ENCODE measurements around the gene LIM2. TPM values are rescaled to one million over a fixed set of nuclear protein-coding genes. Genes with fewer than 3 reads are reported as not detected.

Gene LIM2
- total RNA-seq, 3 donors from 2014 or later = not detected

- intact Hi-C loops (cut with DNase I, micrococcal nuclease) = loop anchor here in 1 of 2 donors (10.0 kb wide), 1 partner anchor 104 kb away; no protein-coding TSS in a partner anchor
Observed at GRCh38 chr19:51330366-51330765, 57.4 kb downstream of the LIM2 start.

More at GRCh38 chr19:51330366-51330765, 57.4 kb downstream of the LIM2 start:
- Histone ChIP-seq H3K9me3 (no peaks in the 10 kb centered on the region), H3K4me1 (ENCODE audit: low read depth) (no peaks in the 10 kb centered on the region), H3K4me3 (no peak overlapping the region), H3K36me3 (ENCODE audit: low read depth) (no peaks in the 10 kb centered on the region)
- TF ChIP-seq, protein P1, sequence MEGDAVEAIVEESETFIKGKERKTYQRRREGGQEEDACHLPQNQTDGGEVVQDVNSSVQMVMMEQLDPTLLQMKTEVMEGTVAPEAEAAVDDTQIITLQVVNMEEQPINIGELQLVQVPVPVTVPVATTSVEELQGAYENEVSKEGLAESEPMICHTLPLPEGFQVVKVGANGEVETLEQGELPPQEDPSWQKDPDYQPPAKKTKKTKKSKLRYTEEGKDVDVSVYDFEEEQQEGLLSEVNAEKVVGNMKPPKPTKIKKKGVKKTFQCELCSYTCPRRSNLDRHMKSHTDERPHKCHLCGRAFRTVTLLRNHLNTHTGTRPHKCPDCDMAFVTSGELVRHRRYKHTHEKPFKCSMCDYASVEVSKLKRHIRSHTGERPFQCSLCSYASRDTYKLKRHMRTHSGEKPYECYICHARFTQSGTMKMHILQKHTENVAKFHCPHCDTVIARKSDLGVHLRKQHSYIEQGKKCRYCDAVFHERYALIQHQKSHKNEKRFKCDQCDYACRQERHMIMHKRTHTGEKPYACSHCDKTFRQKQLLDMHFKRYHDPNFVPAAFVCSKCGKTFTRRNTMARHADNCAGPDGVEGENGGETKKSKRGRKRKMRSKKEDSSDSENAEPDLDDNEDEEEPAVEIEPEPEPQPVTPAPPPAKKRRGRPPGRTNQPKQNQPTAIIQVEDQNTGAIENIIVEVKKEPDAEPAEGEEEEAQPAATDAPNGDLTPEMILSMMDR (IDR thresholded peaks at IDR 0.05) = no peak
- DNase-seq = no peak
- ATAC-seq = no peak

Other genes starting within 250 kb of the LIM2 start
- gene SIGLEC7, start 245.7 kb downstream of the LIM2 start, total RNA-seq = 1 to 10 TPM; 1.2 to 2.5 (median 1.4) TPM
- gene CD33, start 162.9 kb downstream of the LIM2 start, total RNA-seq = 1 to 10 TPM; 1.0 to 6.9 (median 6.9) TPM
- gene SIGLECL1, start 136.9 kb downstream of the LIM2 start, total RNA-seq = not detected
- under 1 TPM in 1 of 3 donors, not detected in 2; 0.44 TPM for gene IGLON5, start 76.3 kb downstream of the LIM2 start, total RNA-seq
- gene VSIG10L, start 45.8 kb downstream of the LIM2 start, total RNA-seq = 1 to 10 TPM in 2 of 3 donors, under 1 TPM in 1; 0.69 to 3.8 (median 1.6) TPM
- gene ETFB, start 21.6 kb downstream of the LIM2 start, total RNA-seq = 100 to 1,000 TPM; 113 to 154 (median 130) TPM
- gene CLDND2, start 19.0 kb downstream of the LIM2 start, total RNA-seq = 1 to 10 TPM; 1.3 to 2.1 (median 1.3) TPM
- gene NKG7, start 15.3 kb downstream of the LIM2 start, total RNA-seq = 1 to 10 TPM; 4.3 to 5.9 (median 4.4) TPM
- gene C19orf84, start 2.6 kb upstream of the LIM2 start, total RNA-seq = not detected
- gene SIGLEC10, start 29.7 kb upstream of the LIM2 start, total RNA-seq = 10 to 100 TPM in 1 of 3 donors, 1 to 10 TPM in 2; 1.3 to 10.8 (median 3.8) TPM
- 1 to 10 TPM in 2 of 3 donors, under 1 TPM in 1; 0.46 to 2.0 (median 1.5) TPM for gene SIGLEC8, start 70.5 kb upstream of the LIM2 start, total RNA-seq
- gene CEACAM18, start 90.6 kb upstream of the LIM2 start, total RNA-seq = under 1 TPM in 1 of 3 donors, not detected in 2; 0.58 TPM
- gene SIGLEC12, start 113.8 kb upstream of the LIM2 start, total RNA-seq = 1 to 10 TPM in 1 of 3 donors, under 1 TPM in 1, not detected in 1; 0.22 to 1.5 TPM
- gene SIGLEC6, start 143.7 kb upstream of the LIM2 start, total RNA-seq = 1 to 10 TPM in 2 of 3 donors, under 1 TPM in 1; 0.75 to 3.6 (median 2.8) TPM
- 10 to 100 TPM in 1 of 3 donors, 1 to 10 TPM in 2; 9.4 to 13.6 (median 9.8) TPM for gene ZNF175, start 183.3 kb upstream of the LIM2 start, total RNA-seq
- under 1 TPM in 2 of 3 donors, not detected in 1; 0.32 to 0.84 TPM for gene SIGLEC5, start 242.4 kb upstream of the LIM2 start, total RNA-seq